Measurements from ENCODE around the gene FNTB. TPM values are rescaled to one million over a fixed set of nuclear protein-coding genes. Genes with fewer than 3 reads are reported as not detected.
"Not testable (repeated sequence)": the region's sequence is repeated elsewhere in the genome, so short reads cannot be mapped to it uniquely, and the experiment has no call there.

FNTB gene
- total RNA-seq, 2 donors from 2014 or later = 8.0 to 14.8 TPM

DNA sequence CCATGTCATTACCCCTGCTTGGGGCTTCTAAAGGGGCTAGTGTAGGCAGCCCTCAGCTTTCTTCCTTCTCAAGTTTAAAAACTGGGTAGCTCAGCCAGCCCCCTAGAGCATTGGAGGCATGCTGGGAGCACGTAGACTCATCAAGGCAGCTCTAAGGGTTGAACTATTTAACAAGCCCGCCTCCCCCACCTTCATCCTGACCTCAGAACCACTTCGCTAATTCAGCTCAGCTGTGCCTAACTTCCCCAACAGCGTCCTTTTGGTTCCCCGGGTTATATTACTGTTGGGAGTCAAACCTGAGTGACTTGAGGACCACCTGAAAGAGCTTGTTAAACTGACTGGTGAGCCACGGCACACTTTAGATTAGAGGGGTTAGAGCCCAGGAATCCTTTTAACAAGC, 85.6 kb downstream of the FNTB start:
- no peak for DNase-seq (ENCODE audit: low spot score)
- intact Hi-C loops (cut with DNase I) = no loop called here

DNA sequence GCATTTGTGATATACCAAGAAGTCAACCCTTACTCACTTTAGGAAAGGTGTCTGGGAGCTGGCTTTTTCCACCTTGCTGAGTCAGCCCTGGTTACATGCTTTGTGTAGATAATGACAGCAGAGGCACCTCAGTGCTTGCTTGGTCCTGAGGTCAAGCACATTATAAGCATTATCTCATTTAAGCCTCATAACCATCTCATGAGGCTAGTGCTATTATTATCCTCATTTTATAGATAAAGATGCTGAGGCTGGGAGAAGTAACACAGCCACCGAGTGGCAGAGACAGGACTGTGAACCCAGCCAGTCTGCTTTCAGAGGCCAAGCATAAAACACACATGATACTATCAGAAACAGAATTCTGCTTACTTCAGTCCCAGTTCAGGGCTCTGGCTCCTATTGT, 86.2 kb downstream of the FNTB start:
- intact Hi-C loops (cut with DNase I) = no loop called here
- no peak for DNase-seq (ENCODE audit: low spot score)

DNA sequence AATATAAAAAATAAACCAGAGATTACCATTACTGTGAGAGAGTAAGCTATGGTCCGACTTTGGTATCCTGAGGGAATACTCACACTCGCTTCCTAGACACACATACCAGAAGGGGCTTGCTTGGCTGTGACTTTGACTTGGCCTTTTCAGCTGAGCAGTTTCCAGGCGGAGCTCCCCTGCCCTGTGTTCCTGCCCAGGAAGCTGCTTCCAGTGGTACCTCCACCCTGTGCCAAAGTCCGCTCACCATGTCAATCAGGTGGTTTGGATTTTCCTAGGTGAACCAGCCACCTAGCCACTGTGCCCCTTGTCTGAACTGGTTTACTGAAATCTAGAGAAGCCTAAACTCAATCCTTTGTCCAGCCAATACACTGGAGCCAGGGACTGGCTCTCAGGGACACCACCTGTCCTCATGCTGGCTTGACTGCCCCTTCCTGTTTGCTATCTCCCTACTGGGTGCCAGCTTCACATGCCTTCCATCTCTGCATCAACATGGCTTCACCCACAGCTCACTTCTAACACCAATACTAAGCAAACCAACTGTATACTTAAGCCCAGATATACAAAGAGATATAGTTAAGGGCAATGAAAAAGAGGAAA, 87.0 kb downstream of the FNTB start:
- no peak for DNase-seq (ENCODE audit: low spot score)
- intact Hi-C loops (cut with DNase I) = no loop called here

DNA sequence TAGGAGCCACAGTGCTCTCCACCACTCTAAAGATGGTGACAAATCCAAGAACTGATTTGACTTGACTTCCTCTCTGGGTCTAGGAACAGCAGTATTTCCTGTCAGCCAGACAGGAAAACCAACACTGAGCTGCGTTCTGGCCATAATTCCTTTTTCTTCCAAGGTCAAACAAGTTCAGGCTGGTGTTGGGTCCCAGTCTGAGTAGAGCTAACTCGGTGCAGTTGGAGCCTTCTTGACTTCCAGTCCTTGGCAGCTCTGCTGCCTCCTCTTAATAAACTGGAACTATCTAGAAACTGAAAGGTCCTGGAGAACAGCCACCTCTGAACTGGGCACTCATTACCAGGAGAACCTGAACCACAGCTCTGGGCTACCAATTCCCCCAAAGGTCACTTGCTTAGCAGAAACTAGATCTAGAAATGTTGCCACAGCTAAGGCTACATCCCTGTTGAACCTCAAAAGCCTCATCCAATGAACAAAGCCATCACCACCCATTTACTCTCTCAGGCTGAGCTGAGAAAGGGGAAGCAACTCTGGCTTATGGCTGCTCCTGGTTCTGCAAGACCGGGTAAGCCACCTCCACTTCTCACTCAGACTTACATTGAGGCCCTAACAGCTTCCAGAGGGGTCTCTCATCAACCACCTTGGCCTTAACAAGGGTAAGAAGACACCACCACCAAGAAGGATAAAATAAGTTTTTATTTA, 87.9 kb downstream of the FNTB start:
- DNase-seq (ENCODE audit: low spot score) = no peak
- intact Hi-C loops (cut with DNase I) = no loop called here

DNA sequence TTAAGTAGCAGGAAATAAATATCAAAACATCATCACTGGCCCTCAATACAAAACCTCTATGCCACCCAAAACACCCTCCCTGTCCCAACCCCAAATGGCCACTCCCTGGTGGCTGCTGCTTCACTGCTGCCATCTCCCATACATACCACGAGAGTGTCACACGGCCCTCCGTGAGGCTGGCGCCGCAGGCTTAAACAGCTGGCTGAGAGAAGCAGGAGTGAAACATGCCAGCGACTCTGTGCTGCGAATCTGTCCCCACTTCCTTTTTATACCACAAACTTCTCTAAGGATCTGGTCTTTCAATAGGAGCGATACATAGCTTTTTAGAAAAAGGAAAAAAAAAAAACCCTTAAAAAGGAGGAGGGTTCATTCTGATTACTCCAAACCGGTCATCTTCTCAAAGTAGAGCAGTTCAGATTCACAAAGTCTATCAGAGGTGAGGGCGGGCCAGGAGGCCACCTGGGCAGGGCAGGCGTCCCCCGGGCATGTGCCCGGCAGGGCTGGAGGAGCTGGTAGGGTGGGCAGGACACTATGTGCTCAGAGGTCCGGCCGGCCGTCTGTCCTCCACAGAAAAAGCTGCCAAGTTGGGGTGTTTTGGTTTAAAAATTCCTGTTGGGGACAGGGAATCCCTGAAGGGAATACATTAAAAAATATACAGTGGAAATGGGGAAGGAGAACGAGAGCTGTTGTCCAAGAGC, 89.1 kb downstream of the FNTB start:
- DNase-seq (ENCODE audit: low spot score) = no peak
- intact Hi-C loops (cut with DNase I) = no loop called here

DNA sequence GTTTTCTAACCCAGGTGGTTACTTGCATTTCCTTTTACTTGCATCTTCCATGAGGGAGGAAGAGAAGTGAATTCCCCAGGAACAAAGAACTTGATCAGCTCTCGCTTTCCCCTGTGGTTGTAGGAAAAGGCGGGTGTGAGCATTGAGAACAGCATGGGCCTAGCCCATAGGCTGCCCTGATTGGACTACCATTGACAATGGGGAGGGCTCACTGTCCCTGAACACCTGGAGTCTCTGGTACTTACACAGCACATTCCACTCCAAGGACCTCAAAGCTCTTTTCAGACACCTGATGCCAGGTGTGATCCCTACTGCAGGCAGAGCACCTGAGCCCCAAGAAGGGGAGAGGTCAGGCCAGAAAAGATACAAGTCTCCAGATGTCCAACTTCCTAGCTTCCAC, 90.6 kb downstream of the FNTB start:
- intact Hi-C loops (cut with DNase I) = no loop called here
- DNase-seq (ENCODE audit: low spot score) = no peak

DNA sequence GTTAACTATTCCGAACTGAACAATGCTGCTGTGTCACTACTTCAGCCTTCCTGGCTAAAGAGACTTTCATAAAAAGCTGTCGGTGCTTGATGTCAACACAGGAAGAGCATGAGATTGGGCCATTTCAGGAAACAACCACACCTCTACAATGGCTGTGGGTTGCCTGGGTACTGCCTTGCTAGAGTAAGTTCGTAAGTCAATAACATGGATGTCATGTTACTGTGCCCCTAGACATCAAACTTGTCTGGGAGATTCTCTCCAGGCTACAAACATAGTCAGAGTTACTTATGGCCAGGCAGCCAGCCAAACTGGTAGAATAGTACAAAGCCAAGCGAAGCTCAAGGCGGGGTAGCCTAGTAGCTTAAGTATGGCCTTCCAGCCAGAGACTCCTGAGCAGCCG, 92.5 kb downstream of the FNTB start:
- no peak for DNase-seq (ENCODE audit: low spot score)
- intact Hi-C loops (cut with DNase I) = no loop called here

DNA sequence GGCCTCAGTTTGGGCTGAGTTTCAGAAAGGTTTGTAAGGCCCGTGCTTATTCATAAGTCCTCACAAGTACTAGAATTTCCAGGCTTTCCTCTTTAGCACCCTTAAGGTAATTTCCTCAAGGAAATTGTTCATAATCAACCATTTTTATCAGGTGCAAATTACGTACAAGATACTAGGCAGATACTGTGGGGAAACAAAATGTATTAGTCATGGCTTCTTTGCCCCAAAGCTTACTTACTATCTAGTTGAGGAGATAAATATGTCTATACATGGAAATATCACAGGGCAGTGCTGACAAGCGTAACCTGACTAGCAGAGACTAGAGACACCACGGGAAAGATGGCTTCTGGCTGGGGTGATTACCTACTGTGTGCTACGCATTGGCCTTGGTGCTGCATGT, 93.1 kb downstream of the FNTB start:
- intact Hi-C loops (cut with DNase I) = no loop called here

DNA sequence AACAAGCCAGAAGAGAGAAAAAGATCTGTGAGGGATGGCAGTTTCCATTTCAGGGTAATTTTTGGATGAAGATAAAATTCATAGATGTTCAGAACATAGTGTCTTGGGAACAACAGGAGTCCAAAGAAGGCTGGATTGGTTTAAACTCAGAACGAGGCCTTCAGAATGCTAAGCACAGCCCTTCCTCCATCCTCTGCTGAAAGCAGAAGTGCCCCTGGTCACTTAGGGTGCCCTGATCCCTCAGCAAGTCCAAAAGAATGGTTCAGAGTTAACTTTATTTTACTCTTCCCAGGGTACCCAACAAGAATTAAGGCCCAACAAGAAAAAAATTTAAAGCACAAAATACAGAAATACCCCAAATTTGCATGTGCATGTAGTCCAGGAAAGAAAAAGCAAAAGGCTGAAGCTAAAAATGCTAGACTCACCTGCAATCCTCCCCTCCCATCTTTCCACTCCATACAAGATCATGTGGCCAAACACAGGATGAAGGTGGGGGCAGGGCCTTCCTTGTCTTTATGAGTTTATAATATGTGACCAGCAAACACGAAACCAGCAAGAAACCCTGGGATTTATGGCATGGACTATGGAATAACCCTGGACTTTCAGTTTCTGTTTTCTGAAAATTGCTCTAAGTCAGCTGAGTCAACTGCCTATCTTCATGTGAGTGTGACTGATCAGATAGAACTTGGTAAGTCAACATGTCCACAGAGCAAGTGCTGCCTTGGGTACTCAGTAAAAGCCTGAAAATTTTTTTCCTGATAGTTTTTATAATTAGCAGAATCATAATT, 94.5 kb downstream of the FNTB start:
- intact Hi-C loops (cut with DNase I) = no loop called here

More for the DNA sequence above, 93.1 kb downstream of the FNTB start:
- DNase-seq (ENCODE audit: low spot score) = no peak

DNA sequence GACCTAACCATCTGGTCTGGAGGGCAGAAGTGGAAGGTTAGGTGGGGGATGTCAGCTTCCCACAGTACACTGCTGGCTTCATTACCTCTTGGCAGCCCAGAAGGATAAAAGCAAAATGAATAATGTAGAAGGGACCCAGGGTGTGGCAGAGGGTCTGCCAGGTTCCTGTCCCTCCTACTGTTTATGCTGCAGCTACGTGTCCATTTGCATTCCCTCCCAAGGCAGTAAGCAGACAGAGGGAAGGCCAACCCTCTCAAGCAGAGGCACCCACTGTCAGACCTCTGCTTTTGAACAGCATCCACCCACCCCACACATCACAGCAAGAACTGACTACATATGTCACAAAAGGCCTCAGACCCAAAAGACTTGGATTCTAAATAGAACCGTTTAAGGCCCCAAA, 96.2 kb downstream of the FNTB start:
- DNase-seq (ENCODE audit: low spot score) = no peak
- intact Hi-C loops (cut with DNase I) = no loop called here

More for the DNA sequence above, 94.5 kb downstream of the FNTB start:
- no peak for DNase-seq (ENCODE audit: low spot score)

DNA sequence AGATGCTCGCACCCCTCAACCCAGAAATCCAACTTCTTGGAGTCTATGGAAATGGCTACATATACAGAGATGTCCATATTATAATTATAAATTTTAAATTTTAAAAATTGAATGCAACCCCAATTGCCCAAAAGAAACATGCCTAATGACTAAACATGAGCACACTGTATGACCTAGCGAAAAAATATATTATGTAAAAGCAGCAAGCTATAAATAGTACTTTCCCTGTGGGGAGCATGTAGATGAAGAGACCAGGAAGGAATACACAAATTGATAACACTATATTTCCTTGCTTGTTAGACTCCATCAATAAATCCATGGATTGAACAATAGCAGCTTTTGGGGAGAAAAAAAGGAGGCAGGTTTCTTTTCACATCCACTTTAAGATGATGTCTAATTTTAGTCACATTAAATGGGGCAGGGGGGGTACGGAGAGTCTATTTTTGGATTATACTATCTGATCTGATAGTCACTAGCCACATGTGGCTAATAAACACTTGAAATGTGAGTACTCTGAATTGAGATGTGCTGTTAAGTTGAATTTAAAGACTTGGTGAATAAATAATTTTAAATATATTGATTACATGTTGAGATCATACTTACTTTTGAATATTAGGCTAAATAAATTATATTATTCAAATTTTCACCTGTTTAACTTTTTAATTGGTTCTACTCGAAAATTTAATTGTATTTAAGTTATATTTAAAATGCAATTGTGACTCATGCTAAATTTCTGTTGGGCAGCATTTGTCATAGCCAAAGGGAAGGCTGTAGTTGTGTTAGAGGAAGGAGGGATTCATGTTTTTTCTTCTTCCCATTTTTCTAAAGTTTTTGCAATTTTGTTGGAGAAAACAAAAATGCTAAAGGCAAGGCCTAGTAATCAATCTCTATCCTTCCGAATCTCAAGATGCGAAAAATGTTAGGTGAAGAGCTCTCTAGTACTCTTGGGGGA, 98.1 kb downstream of the FNTB start:
- intact Hi-C loops (cut with DNase I) = no loop called here
- DNase-seq (ENCODE audit: low spot score) = no peak

DNA sequence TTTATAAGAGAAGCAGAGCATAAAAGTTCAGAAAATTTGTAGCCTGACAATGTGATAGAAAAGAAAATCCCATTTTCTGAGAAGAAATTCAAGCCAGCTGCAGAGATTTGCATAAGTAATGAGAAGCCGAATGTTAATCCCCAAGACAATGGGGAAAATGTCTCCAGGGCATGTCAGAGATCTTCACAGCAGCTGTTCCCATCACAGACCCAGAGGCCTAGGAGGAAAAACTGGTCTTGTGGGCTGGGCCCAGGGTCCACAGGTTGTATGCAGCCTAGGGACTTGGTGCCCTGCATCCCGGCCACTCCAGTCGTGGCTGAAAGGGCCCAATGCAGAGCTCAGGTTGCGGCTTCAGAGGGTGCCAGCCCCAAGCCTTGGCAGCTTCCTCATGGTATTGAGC, 100.0 kb downstream of the FNTB start:
- DNase-seq (ENCODE audit: low spot score); intact Hi-C loops (cut with DNase I): not testable (repeated sequence)

DNA sequence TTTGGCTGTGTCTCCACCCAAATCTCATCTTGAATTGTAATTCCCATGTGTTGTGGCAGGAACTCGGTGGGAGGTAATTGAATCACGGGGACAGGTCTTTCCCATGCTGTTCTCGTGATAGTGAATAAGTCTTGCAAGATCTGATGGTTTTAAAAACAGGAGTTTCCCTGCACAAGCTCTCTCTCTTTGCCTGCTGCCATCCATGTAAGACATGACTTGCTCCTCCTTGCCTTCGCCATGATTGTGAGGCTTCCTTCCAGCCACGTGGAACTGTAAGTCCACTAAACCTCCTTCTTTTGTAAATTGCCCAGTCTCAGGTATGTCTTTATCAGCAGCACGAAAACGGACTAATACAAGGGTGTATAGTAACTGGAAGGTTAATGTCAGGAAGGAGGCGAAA, 101.1 kb downstream of the FNTB start:
- DNase-seq (ENCODE audit: low spot score); intact Hi-C loops (cut with DNase I): not testable (repeated sequence)

DNA sequence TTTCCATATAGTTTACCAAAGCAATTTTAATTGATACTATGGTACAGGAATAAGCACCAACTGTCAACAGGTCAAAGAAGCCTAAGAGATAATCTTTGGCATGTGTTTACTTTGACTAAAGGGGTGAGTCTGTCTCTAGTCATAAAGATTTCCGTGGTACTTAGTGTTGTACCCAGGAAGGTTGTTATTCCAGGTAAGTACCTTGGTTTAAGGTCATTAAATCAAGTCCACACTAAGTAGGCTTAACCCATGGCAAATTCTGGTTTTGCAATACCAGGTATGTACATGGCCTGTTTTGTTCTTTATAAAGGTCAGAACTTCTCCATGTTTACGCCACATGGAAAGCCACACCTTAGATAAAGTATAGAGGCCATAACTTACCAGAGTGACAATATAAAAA, 105.7 kb downstream of the FNTB start:
- intact Hi-C loops (cut with DNase I) = no loop called here
- DNase-seq (ENCODE audit: low spot score) = no peak

DNA sequence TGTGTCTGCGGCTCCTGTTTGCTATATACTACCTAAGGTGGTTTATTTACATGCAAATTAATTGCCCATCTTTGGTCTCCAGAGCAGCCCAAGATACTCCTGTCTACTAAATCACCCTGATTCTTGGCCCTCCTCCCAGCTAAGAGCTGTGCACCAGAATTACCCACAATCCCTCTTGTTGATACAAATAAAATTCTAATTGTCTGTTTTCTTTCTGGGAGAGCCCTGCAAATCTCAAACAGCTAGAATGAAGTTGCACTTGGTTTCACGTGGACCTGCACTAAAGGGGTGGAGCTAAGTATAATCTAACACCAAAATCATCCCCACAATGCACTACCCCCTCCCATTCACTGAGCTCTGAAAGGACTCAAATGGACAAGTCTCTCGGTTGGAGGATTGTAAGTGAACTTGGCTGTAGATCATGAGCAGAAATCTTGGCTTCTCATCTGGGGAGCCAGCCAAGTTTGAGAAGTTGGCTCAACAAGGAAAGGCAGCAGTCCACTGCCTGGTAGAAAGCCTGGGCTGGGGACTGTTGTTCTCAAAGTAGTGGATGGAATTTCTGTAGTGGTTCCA, 109.0 kb downstream of the FNTB start:
- intact Hi-C loops (cut with DNase I) = no loop called here
- no peak for DNase-seq (ENCODE audit: low spot score)

DNA sequence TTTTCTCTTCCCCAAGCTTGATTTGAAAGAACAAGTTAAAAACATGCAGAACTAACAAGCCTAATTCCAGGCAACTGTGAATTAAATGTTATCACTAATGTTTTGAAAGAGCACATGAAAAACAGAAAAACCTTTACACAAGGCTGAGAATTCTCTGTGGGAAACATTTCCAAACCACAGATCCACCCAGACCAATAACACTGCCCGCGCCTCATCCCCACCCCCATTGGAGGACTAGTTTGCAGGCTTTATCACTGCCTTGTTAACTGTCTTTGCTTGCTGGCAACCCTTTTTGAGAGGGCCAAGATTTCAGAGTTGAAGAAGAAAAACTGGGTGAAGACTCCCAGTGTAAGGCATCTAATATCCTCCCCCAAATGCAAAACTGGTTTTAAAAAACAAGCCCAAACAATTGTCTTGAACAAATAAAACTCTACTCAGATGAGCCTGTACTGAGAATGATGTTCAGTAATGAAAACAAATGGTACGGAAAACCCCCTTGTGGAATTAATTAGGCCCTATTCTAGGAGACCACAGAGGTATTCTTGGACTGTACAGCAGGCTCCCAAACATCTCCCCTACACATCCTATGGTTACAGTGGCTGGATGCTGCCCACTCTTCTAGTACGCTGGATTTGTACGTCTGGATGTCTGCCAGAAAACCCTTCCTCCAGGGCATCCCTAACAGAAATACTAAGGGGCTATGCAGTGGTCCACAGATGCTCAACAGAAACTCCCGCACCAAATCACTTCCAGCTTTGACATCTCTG, 109.8 kb downstream of the FNTB start:
- no peak for DNase-seq (ENCODE audit: low spot score)
- intact Hi-C loops (cut with DNase I) = no loop called here

DNA sequence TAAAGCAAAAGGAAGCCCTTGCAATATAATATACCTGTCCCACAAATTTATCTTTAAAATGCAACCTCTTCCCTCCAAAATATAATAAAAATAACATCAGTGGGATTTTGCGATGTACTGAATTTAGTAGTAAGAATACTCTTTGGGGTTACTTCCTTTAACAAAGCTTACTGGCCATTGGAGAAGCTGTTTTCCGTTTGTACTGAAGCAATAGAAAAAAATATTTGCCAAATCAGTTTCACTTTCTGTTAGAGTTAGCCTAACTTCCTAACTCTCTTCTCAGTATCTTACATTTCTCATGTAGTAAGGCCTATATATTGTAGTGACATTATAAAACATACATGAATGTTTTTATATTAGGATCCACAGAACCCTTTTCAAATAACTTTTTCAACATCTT, 111.9 kb downstream of the FNTB start:
- intact Hi-C loops (cut with DNase I) = no loop called here
- no peak for DNase-seq (ENCODE audit: low spot score)
